K562 (cell line): ENCODE data around the gene ARRB2. TPM values are rescaled to one million over a fixed set of nuclear protein-coding genes. Genes with fewer than 3 reads are reported as not detected.

Experiments
- CBX5 ChIP-seq: IDR thresholded peaks from 2 replicates; pipeline ENCODE4 v1.6.1; 2014; ENCODE audit warnings: low read depth, borderline replicate concordance
- CC2D1A ChIP-seq: fragments of 450-650 bp; IDR thresholded peaks from 2 replicates; pipeline ENCODE4 v1.6.1; 2017; ENCODE audit warnings: mild to moderate bottlenecking
- CEBPG ChIP-seq, 3 experiments: fragments of 200-800 bp in 1 of 3; sonication (Bioruptor generic) in 1 of 3; sonication (generic) in 1 of 3; formaldehyde crosslinking in 1 of 3; IDR thresholded peaks in 2 of 3; conservative IDR thresholded peaks in 1 of 3; 2 replicates each; pipeline versions ENCODE4 v1.6.1 to v1.8.0; 2016 to 2022; ENCODE audit warnings: missing compliant biosample characterization in 2 of 3, missing genetic modification characterization in 2 of 3, mild to moderate bottlenecking in 1 of 3, missing genetic modification reagents in 1 of 3
- CTCF ChIP-seq, 3 experiments: IDR thresholded peaks in 2 of 3; conservative IDR thresholded peaks in 1 of 3; 2 replicates each; pipeline ENCODE4 v1.5.1; 2011 to 2012; ENCODE audit warnings: low read length in 3 of 3, mild to moderate bottlenecking in 3 of 3, control low read depth in 2 of 3, improper control_type of control experiment in 1 of 3, inconsistent platforms in 1 of 3, low read depth in 1 of 3, mixed read lengths in 1 of 3, moderate library complexity in 1 of 3; ENCODE audit not compliant: insufficient read depth in 2 of 3
- ETS2 ChIP-seq: IDR thresholded peaks from 2 replicates; pipeline ENCODE4 v1.6.1; 2016; ENCODE audit warnings: borderline replicate concordance, missing genetic modification characterization, mild to moderate bottlenecking, moderate library complexity, missing compliant biosample characterization; ENCODE audit not compliant: poor library complexity, severe bottlenecking
- ETV6 ChIP-seq, 3 experiments: fragments of 150-350 bp in 1 of 3; sonication (generic) in 1 of 3; formaldehyde crosslinking in 1 of 3; IDR thresholded peaks; 2 replicates each; pipeline versions ENCODE4 v1.6.1 to v1.8.0; 2014 to 2022; ENCODE audit warnings: borderline replicate concordance in 2 of 3, low read depth in 2 of 3, antibody characterized with exemption in 1 of 3, low read length in 1 of 3, mild to moderate bottlenecking in 1 of 3, missing genetic modification reagents in 1 of 3
- GTF2A2 ChIP-seq: IDR thresholded peaks from 2 replicates; pipeline ENCODE4 v1.6.1; 2016; ENCODE audit warnings: mild to moderate bottlenecking, missing genetic modification characterization, missing compliant biosample characterization
- KLF1 ChIP-seq: fragments of 450-650 bp; IDR thresholded peaks from 2 replicates; pipeline ENCODE4 v1.6.1; 2016; ENCODE audit warnings: missing genetic modification characterization, missing compliant biosample characterization
- LCOR ChIP-seq: sonication (generic); formaldehyde crosslinking; IDR thresholded peaks from 2 replicates; pipeline ENCODE4 v1.8.0; 2022; ENCODE audit warnings: mild to moderate bottlenecking, missing genetic modification reagents
- MNT ChIP-seq, 2 experiments: fragments of 450-650 bp; conservative IDR thresholded peaks; 2 replicates each; pipeline ENCODE4 v1.6.1; 2017; ENCODE audit warnings: mild to moderate bottlenecking in 2 of 2, moderate library complexity in 2 of 2
- NCOA1 ChIP-seq: fragments of 450-650 bp; IDR thresholded peaks from 2 replicates; pipeline ENCODE4 v1.6.1; 2016; ENCODE audit warnings: low read depth
- PHB2 ChIP-seq: fragments of 450-650 bp; IDR thresholded peaks from 2 replicates; pipeline ENCODE4 v1.6.1; 2017; ENCODE audit warnings: low read depth
- SIX5 ChIP-seq, 2 experiments: IDR thresholded peaks; 2 replicates each; pipeline ENCODE4 v1.6.1; 2011; ENCODE audit warnings: low read length in 2 of 2, borderline replicate concordance in 1 of 2, low read depth in 1 of 2, mild to moderate bottlenecking in 1 of 2, moderate library complexity in 1 of 2; ENCODE audit not compliant: insufficient read depth in 1 of 2
- SLC30A9 ChIP-seq: fragments of 250-450 bp; sonication (Bioruptor Pico); IDR thresholded peaks from 2 replicates; pipeline ENCODE4 v1.8.0; 2022; ENCODE audit warnings: mild to moderate bottlenecking, moderate library complexity
- XRCC4 ChIP-seq: IDR thresholded peaks from one replicate; pipeline ENCODE4 v1.6.1; 2011; ENCODE audit not compliant: insufficient read depth, insufficient read length; ENCODE audit errors: extremely low read depth
- YY1 ChIP-seq, 3 experiments: IDR thresholded peaks; 2 replicates each; pipeline ENCODE4 v1.6.1; 2011; ENCODE audit warnings: low read length in 2 of 3, mild to moderate bottlenecking in 2 of 3, moderate library complexity in 2 of 3, borderline replicate concordance in 1 of 3, control low read depth in 1 of 3, low read depth in 1 of 3; ENCODE audit not compliant: insufficient read depth in 3 of 3, insufficient replicate concordance in 2 of 3, control insufficient read depth in 1 of 3, insufficient read length in 1 of 3; ENCODE audit errors: extremely low read depth in 1 of 3
- ZBTB2 ChIP-seq: fragments of 450-650 bp; IDR thresholded peaks from 2 replicates; pipeline ENCODE4 v1.6.1; 2016; ENCODE audit warnings: antibody characterized with exemption
- ZNF76 ChIP-seq: fragments of 250-450 bp; sonication (Bioruptor Pico); IDR thresholded peaks from 2 replicates; pipeline ENCODE4 v1.4.0; 2020; ENCODE audit warnings: mild to moderate bottlenecking, moderate library complexity, borderline replicate concordance
- polyA plus RNA-seq, 8 experiments: library from polyadenylated mRNA; depleted of rRNA in 4 of 8; stranded (reverse) in 5 of 8; unstranded in 3 of 8; fragments of >200 nt; fragmentation: Nextera tagmentation in 2 of 8; fragmentation: Illumina TruSeq in 1 of 8; extraction: Ambion mirVana in 2 of 8; extraction: Trizol in 1 of 8; gene quantifications; 2 replicates each; pipeline versions ENCODE4 v1.2.1 to v1.2.3, GENCODE V29; 2011 to 2014; ENCODE audit warnings: inconsistent platforms in 1 of 8, missing spikeins in 1 of 8
- total RNA-seq, 7 experiments: library from RNA; depleted of rRNA in 6 of 7; stranded (reverse); fragments of >200 nt in 6 of 7; fragmentation: Illumina TruSeq in 2 of 7; extraction: Trizol in 2 of 7; gene quantifications; 2 replicates each; pipeline versions ENCODE4 v1.2.1 to v1.2.3, GENCODE V29; 2011 to 2021; ENCODE audit warnings: low replicate concordance in 1 of 7

Gene ARRB2
- total and polyA plus RNA-seq, 9 of the 15 experiments (the other 6 are each of a cell fraction or from before 2014, with no cell fraction given), result 0.79 to 15.3 (median 8.8) TPM

- TF ChIP-seq CEBPG (CRISPR knock-in tag; IDR thresholded peaks at IDR 0.05) (peak; percentile 72; the same call in 1 of the 2 replicates), CEBPG (tag; conservative IDR thresholded peaks at IDR 0.05 in 1 of 2, IDR thresholded peaks at IDR 0.05 in 1 of 2) (0 out of 4 replicates have a peak, but pooled peaks of 1 of the 2 experiments have one; percentile 34), SLC30A9 (no peak), KLF1 (no peak), YY1 (IDR thresholded peaks at IDR 0.05; ENCODE audit: borderline replicate concordance in 1 of 3, control insufficient read depth in 1 of 3, extremely low read depth in 1 of 3, insufficient read depth in 3 of 3, insufficient read length in 1 of 3, insufficient replicate concordance in 2 of 3, low read depth in 1 of 3, low read length in 2 of 3) (peak in 1 of 3 experiments; percentile 21), GTF2A2 (tag) (no peak), ZBTB2 (no peak), CC2D1A (peak; percentile 57), LCOR (CRISPR knock-in tag) (peak; percentile 44; the same call in 1 of the 2 replicates), ETV6 (IDR thresholded peaks at IDR 0.05; ENCODE audit: borderline replicate concordance in 1 of 2, low read depth in 2 of 2, low read length in 1 of 2) (no peak), ETV6 (CRISPR knock-in tag; IDR thresholded peaks at IDR 0.05; ENCODE audit: borderline replicate concordance) (0 out of 2 replicates have a peak, but pooled peaks have one; percentile 37), ZNF76 (CRISPR knock-in tag) (no peak), MNT (conservative IDR thresholded peaks at IDR 0.05) (peak; percentile 88 to 90), PHB2 (no peak), CTCF (IDR thresholded peaks at IDR 0.05 in 2 of 3, conservative IDR thresholded peaks at IDR 0.05 in 1 of 3; ENCODE audit: insufficient read depth in 2 of 3, low read depth in 1 of 3, low read length in 3 of 3) (peak; percentile 68 to 84 (median 81)), SIX5 (IDR thresholded peaks at IDR 0.05; ENCODE audit: borderline replicate concordance in 1 of 2, insufficient read depth in 1 of 2, low read depth in 1 of 2, low read length in 2 of 2) (no peak), XRCC4 (no peak), ETS2 (tag) (no peak), CBX5 (no peak), NCOA1 (no peak)
Observed at GRCh38 chr17:4709794-4710692, at the start of gene ARRB2 (continued).
